ENCODE data around the gene FBL.
"Not testable (repeated sequence)": the region's sequence is repeated elsewhere in the genome, so short reads cannot be mapped to it uniquely, and the experiment has no call there.

DNA sequence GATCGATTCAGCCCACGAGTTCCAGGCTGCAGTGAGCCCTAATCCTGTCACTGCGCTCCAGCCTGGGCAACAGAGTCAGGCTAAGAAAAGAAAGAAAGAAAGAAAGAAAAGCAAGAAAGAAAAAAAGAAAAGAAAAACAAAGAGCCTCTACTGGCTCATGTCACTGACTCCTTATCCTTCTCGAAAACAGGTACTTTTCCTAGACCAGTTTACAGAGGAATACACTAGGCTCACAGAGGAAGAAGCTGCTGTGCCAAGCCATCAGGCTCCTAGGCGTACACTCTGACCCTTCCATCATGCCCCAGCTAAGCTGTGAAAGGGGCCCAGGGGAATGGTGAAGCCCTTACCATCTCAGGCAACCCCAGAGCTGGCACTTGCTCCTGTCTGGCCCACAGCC lies 46.3 kb upstream of the FBL start:
- TF ChIP-seq EZH2 (IDR thresholded peaks at IDR 0.05; ENCODE audit: low read length) = not testable (repeated sequence)
- TF ChIP-seq, protein P1, sequence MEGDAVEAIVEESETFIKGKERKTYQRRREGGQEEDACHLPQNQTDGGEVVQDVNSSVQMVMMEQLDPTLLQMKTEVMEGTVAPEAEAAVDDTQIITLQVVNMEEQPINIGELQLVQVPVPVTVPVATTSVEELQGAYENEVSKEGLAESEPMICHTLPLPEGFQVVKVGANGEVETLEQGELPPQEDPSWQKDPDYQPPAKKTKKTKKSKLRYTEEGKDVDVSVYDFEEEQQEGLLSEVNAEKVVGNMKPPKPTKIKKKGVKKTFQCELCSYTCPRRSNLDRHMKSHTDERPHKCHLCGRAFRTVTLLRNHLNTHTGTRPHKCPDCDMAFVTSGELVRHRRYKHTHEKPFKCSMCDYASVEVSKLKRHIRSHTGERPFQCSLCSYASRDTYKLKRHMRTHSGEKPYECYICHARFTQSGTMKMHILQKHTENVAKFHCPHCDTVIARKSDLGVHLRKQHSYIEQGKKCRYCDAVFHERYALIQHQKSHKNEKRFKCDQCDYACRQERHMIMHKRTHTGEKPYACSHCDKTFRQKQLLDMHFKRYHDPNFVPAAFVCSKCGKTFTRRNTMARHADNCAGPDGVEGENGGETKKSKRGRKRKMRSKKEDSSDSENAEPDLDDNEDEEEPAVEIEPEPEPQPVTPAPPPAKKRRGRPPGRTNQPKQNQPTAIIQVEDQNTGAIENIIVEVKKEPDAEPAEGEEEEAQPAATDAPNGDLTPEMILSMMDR (optimal IDR thresholded peaks at IDR 0.05 in 1 of 3, IDR thresholded peaks at IDR 0.05 in 1 of 3, conservative IDR thresholded peaks at IDR 0.05 in 1 of 3; ENCODE audit: extremely low read depth in 1 of 3, insufficient read depth in 2 of 3, low read length in 3 of 3) = not testable (repeated sequence)

All from keratinocyte (primary cell).